DND-41 (cell line): ENCODE data around the gene HP.

ENCODE experiments used
- ATAC-seq: fragments of 200-7000 bp; cut with Tn5 transposase; 3 replicates; pipeline ENCODE4 v1.9.1; 2021; ENCODE audit warnings: low read depth; ENCODE audit not compliant: insufficient read depth
- DNase-seq: peaks from one replicate; pipeline ENCODE4 v3.0.0-alpha.2; 2020
- H2AFZ ChIP-seq: 2 replicates; pipeline ENCODE4 v1.6.0; 2012; ENCODE audit warnings: low read depth, low read length
- H3K27ac ChIP-seq: 2 replicates; pipeline ENCODE4 v1.5.1; 2012; ENCODE audit warnings: low read length, inconsistent platforms
- H3K27me3 ChIP-seq: fragments of 200-600 bp; sonication (generic); 2 replicates; pipeline ENCODE4 v1.6.0; 2012; ENCODE audit warnings: low read length, mild to moderate bottlenecking, inconsistent platforms; ENCODE audit not compliant: insufficient read depth, poor library complexity
- H3K36me3 ChIP-seq: 2 replicates; pipeline ENCODE4 v1.5.1; 2012; ENCODE audit warnings: low read length, inconsistent platforms; ENCODE audit not compliant: insufficient read depth
- H3K4me1 ChIP-seq: 2 replicates; pipeline ENCODE4 v1.5.1; 2012; ENCODE audit warnings: mild to moderate bottlenecking, low read length; ENCODE audit not compliant: insufficient read depth
- H3K4me2 ChIP-seq: 2 replicates; pipeline ENCODE4 v1.6.0; 2012; ENCODE audit warnings: mild to moderate bottlenecking, moderate library complexity, low read length, inconsistent platforms; ENCODE audit not compliant: insufficient read depth
- H3K4me3 ChIP-seq, 2 experiments: fragments of 200-600 bp in 1 of 2; shearing (Covaris generic) in 1 of 2; 2 replicates each; pipeline ENCODE4 v1.5.1; 2012 to 2016; ENCODE audit warnings: inconsistent platforms in 2 of 2, low read length in 2 of 2, mild to moderate bottlenecking in 2 of 2, low read depth in 1 of 2, moderate library complexity in 1 of 2
- H3K79me2 ChIP-seq: 2 replicates; pipeline ENCODE4 v1.6.0; 2012; ENCODE audit warnings: low read length, inconsistent platforms; ENCODE audit not compliant: insufficient read depth
- H3K9ac ChIP-seq: 2 replicates; pipeline ENCODE4 v1.6.0; 2012; ENCODE audit warnings: low read depth, mild to moderate bottlenecking, inconsistent platforms, low read length, moderate library complexity
- H3K9me3 ChIP-seq: 2 replicates; pipeline ENCODE4 v1.5.1; 2012; ENCODE audit warnings: low read length, moderate library complexity, mild to moderate bottlenecking, inconsistent platforms; ENCODE audit not compliant: insufficient read depth, severe bottlenecking
- H4K20me1 ChIP-seq: 2 replicates; pipeline ENCODE4 v1.6.0; 2012; ENCODE audit warnings: low read length; ENCODE audit not compliant: insufficient read depth
- CTCF ChIP-seq: IDR thresholded peaks from 2 replicates; pipeline ENCODE4 v1.5.1; 2012; ENCODE audit warnings: borderline replicate concordance, low read length, moderate library complexity, mild to moderate bottlenecking; ENCODE audit not compliant: poor library complexity, severe bottlenecking; ENCODE audit errors: extremely low read depth
- EZH2 ChIP-seq: IDR thresholded peaks from 3 replicates; pipeline ENCODE4 v1.6.1; 2012; ENCODE audit warnings: borderline replicate concordance, low read depth, mild to moderate bottlenecking, moderate library complexity, low read length, inconsistent platforms; ENCODE audit not compliant: severe bottlenecking

The HP gene

GRCh38 chr16:72043539-72043938 is 10.8 kb upstream of the HP start:
- Histone ChIP-seq H3K4me2 (no peak overlapping the region), H2AFZ (no peak overlapping the region), H3K4me1 (no peaks in the 10 kb centered on the region), H3K27me3 (no peaks in the 10 kb centered on the region), H3K79me2 (no peaks in the 10 kb centered on the region), H3K36me3 (no peaks in the 10 kb centered on the region), H3K27ac (no peak overlapping the region), H3K9ac (no peak overlapping the region), H4K20me1 (no peaks in the 10 kb centered on the region), H3K4me3 (no peak overlapping the region), H3K9me3 (no peaks in the 10 kb centered on the region)
- ATAC-seq (no peak), DNase-seq (no peak)
- TF ChIP-seq CTCF (no peak), EZH2 (no peak)

GRCh38 chr16:72044296-72044695 is 10.0 kb upstream of the HP start:
- Histone ChIP-seq H4K20me1 (no peaks in the 10 kb centered on the region), H3K36me3 (no peaks in the 10 kb centered on the region), H3K27ac (no peak overlapping the region), H3K4me3 (no peak overlapping the region), H2AFZ (no peak overlapping the region), H3K9ac (no peak overlapping the region), H3K4me2 (no peak overlapping the region), H3K4me1 (no peaks in the 10 kb centered on the region), H3K79me2 (no peaks in the 10 kb centered on the region), H3K27me3 (no peaks in the 10 kb centered on the region), H3K9me3 (peaks cover 3% of the 10 kb centered on the region)
- DNase-seq (no peak), ATAC-seq (no peak)
- TF ChIP-seq EZH2 = no peak
- no peak for TF ChIP-seq CTCF

GRCh38 chr16:72044825-72045359 is 9.4 kb upstream of the HP start:
- DNase-seq (no peak), ATAC-seq (no peak)
- no peaks in the 10 kb centered on the region for H4K20me1 ChIP-seq
- H3K79me2 ChIP-seq = no peaks in the 10 kb centered on the region
- H3K27ac ChIP-seq = no peak overlapping the region
- H3K9ac ChIP-seq = no peak overlapping the region
- no peaks in the 10 kb centered on the region for H3K4me1 ChIP-seq
- H3K27me3 ChIP-seq = no peaks in the 10 kb centered on the region
- no peak overlapping the region for H3K4me3 ChIP-seq
- no peak overlapping the region for H2AFZ ChIP-seq
- H3K36me3 ChIP-seq = no peaks in the 10 kb centered on the region
- no peak for TF ChIP-seq CTCF
- no peak for TF ChIP-seq EZH2
- H3K9me3 ChIP-seq = peaks cover 3% of the 10 kb centered on the region
- no peak overlapping the region for H3K4me2 ChIP-seq

GRCh38 chr16:72049110-72049509 is 5.2 kb upstream of the HP start:
- TF ChIP-seq EZH2 (no peak), CTCF (no peak)
- peaks cover 3% of the 10 kb centered on the region for H3K9me3 ChIP-seq
- no peaks in the 10 kb centered on the region for H3K36me3 ChIP-seq
- ATAC-seq (no peak), DNase-seq (no peak)
- no peak overlapping the region for H2AFZ ChIP-seq
- H3K27ac ChIP-seq = no peak overlapping the region
- H3K4me2 ChIP-seq = no peak overlapping the region
- no peak overlapping the region for H3K9ac ChIP-seq
- H3K4me3 ChIP-seq = no peak overlapping the region
- no peaks in the 10 kb centered on the region for H3K27me3 ChIP-seq
- no peaks in the 10 kb centered on the region for H3K4me1 ChIP-seq
- no peaks in the 10 kb centered on the region for H3K79me2 ChIP-seq
- H4K20me1 ChIP-seq = no peaks in the 10 kb centered on the region
